ENCODE results near the gene ZMYND11.
A peak's percentile ranks its signal among the peaks of the same experiment; 100 is the strongest.

The ZMYND11 gene

DNA sequence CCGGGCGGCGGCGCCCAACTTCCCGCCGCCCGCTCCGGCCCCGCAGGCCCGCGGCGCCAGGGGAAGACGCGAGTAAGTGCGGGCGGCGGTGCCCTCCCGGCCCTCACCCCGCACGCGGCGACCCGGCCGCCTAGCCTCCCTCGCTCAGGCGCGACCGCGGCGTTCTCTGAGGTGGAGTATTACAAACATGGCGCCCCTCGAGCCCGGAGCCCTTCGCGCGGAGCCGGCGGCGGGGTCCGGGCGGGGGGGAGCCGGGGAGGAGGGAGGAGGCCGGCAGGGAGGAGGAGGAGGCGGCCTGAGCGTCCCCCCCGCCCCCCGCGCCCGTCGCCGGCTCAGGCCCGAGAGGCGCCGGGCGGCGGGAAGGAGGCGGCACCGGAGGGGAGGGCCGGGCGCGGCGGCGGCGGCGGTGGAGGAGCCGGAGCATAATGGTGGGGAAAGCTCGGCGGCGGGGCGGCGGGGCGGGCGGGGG lies at the start of gene ZMYND11:
TSS of gene ZMYND11 (plus strand) at position 324 of the 469 bp plus-strand sequence. CDS start 44,558 bp downstream, outside the sequence.
- H3K4me3 ChIP-seq (ENCODE audit: low read depth, low read length), result peak within 1 kb of the TSS; percentile 63
- DNase-seq (ENCODE audit: low read depth), result peak; percentile 64
- TF ChIP-seq, protein P1, sequence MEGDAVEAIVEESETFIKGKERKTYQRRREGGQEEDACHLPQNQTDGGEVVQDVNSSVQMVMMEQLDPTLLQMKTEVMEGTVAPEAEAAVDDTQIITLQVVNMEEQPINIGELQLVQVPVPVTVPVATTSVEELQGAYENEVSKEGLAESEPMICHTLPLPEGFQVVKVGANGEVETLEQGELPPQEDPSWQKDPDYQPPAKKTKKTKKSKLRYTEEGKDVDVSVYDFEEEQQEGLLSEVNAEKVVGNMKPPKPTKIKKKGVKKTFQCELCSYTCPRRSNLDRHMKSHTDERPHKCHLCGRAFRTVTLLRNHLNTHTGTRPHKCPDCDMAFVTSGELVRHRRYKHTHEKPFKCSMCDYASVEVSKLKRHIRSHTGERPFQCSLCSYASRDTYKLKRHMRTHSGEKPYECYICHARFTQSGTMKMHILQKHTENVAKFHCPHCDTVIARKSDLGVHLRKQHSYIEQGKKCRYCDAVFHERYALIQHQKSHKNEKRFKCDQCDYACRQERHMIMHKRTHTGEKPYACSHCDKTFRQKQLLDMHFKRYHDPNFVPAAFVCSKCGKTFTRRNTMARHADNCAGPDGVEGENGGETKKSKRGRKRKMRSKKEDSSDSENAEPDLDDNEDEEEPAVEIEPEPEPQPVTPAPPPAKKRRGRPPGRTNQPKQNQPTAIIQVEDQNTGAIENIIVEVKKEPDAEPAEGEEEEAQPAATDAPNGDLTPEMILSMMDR (conservative IDR thresholded peaks at IDR 0.05; ENCODE audit: low read depth, low read length), result no peak

DNA sequence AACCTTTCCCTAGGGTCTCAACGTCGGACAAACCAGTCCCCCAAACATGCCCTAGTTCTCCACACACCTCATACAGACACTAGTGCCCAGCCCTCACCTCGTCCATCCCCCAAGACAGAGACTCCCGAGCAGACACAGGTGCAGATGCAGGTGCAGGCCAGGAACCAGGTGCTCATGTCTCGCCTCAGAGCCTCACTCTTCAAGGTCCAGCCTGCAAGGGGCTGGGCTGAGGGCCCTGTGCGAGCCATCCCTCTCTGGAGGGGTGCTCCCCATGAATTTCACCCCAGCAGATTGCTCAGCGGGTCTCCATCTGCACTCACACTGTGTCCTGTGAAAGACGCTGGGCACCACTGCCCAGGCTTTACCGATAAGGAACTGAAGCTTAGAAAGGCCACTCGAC lies 49.2 kb upstream of the ZMYND11 start:
- no peak for DNase-seq (ENCODE audit: low read depth)
- H3K4me3 ChIP-seq (ENCODE audit: low read depth, low read length), result no peak overlapping the region
- TF ChIP-seq, protein P1 (conservative IDR thresholded peaks at IDR 0.05; ENCODE audit: low read depth, low read length), result no peak

DNA sequence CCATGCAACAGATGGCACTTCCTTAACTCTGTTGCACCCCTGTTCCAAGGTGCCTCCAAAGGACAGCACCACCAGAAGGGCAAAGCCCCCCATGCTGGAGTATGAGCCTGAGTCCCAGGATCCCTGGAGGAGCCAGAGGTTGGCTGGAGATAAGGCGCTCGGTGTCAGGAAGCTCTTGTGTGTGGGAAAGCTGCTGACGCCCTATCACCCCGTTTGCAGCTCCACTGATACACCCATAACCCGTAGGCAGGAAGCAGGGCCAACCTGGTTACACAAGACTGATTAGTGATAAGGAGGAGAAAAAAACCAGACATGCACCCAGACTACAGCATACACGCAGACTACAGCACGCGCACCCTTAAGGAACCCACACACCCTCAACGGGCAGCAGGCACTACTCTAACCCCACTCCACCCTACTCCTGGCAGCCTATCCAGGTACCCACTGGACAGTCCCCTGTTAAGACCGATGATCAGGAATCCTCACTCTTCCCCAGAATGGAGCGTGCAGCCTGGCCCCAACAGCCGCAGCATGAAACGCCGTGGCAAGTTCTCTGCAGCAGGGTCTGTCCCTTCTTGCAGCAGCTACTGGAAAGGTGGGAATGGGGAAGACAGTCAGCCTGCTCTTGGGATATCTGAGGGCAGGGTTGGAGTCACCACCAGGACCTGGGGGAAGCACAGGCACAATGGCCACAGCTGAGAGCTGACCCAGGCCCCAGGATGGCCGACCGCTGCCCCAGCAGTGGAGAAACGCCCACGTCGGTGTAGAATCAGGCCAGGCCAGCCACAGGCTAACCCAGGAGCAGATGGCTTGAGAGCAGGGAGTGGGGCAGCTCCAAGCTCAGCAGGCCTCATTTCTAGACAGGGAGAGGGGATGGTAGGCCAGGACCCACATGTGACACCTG lies 47.8 kb upstream of the ZMYND11 start:
- H3K4me3 ChIP-seq (ENCODE audit: low read depth, low read length), result no peak overlapping the region
- TF ChIP-seq, protein P1 (conservative IDR thresholded peaks at IDR 0.05; ENCODE audit: low read depth, low read length), result no peak
- no peak for DNase-seq (ENCODE audit: low read depth)

DNA sequence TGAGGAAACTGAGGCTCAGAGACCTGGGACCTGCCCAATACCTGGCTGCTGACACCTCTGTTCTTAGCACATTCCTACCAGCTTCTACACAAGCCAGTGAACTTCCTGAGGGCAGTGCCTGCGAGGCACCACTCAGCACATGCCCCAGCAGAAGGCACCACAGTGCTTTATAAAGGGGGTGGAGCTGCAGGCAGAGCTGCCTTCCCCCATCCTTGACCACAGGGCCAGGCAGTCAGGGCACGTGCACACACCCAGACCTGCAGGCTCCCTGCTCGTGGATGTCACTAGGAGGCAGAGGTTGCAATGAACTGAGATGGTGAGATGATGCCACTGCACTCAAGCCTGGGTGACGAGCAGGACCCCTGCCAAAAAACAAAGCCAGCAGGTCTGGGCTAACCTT lies 47.0 kb upstream of the ZMYND11 start:
- no peak for DNase-seq (ENCODE audit: low read depth)
- TF ChIP-seq, protein P1 (conservative IDR thresholded peaks at IDR 0.05; ENCODE audit: low read depth, low read length), result no peak
- H3K4me3 ChIP-seq (ENCODE audit: low read depth, low read length), result no peak overlapping the region

DNA sequence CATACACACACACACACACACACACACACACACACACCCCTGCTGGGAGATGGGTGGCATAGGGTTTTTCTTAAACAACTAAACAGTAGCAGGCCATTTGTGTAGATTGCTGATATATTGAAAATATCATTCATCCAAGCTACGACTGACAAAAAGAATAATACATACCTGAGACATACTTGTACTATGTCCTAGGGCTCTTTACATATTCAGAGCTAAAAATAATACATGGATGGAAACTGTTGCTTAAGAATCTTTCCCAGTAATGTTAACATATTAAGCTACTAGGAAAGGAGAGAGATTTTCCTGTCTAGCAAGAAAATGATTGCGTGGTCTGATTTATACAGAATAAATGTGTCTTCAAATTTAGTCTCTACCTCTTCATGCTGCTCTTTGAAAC lies 46.0 kb upstream of the ZMYND11 start:
- TF ChIP-seq, protein P1 (conservative IDR thresholded peaks at IDR 0.05; ENCODE audit: low read depth, low read length), result no peak
- no peak for DNase-seq (ENCODE audit: low read depth)

DNA sequence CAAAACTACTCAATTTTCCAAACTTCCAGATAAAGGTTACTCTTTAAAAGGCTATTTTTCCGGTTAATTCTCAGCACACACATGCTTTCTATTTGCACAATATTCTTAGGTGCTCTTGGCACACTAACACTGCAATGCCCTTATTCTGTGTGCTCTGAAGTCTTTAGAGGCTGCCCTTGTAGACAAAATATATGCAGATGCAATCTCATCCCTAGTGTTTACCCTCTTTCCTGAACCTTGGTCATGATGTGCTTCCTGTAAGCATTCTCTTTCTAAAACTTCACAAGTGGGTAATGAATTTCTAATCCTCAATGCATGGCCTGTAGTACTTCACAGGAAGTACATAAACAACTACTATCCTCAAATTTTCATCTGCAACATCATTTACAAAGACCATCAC lies 45.1 kb upstream of the ZMYND11 start:
- no peak overlapping the region for H3K4me3 ChIP-seq (ENCODE audit: low read depth, low read length)
- TF ChIP-seq, protein P1 (conservative IDR thresholded peaks at IDR 0.05; ENCODE audit: low read depth, low read length), result no peak
- no peak for DNase-seq (ENCODE audit: low read depth)

More for the DNA sequence above, 46.0 kb upstream of the ZMYND11 start:
- H3K4me3 ChIP-seq (ENCODE audit: low read depth, low read length), result no peak overlapping the region
